ENCODE measurements around the gene ARHGEF7. TPM values are rescaled to one million over a fixed set of nuclear protein-coding genes. Genes with fewer than 3 reads are reported as not detected.

ARHGEF7 gene
- total and polyA plus RNA-seq, 2 experiments from 2014 or later = 23.6 to 58.9 TPM

DNA sequence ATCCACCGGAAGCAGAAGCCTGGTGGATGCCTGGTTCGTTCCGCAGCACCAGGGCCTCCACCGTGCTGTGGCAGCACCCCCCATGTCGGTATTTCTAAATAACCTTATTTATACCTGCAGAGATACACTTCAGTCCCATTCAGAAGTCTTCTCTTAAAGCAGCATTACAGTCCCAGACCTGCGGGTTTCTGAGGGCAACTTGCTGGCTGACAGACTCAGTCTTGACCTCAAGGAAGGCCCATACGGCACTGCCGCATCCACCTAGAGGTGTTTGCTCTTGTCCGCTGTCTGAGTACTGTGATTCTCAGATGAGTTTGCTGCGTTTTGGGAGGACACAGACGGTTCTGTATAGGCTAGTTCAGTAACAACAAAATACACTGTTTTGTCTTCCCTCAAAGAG is 188.4 kb downstream of the ARHGEF7 start:
- Histone ChIP-seq H3K79me2 (replicated peaks; ENCODE audit: insufficient read depth) (no peaks in the 10 kb centered on the region), H2AFZ (no peak overlapping the region), H3K4me2 (no peak overlapping the region), H3K27ac (ENCODE audit: low read depth) (no peak overlapping the region), H3F3A (replicated peaks; ENCODE audit: low read depth) (no peaks in the 10 kb centered on the region), H3K4me1 (ENCODE audit: insufficient read depth) (no peaks in the 10 kb centered on the region), H4K20me1 (replicated peaks; ENCODE audit: insufficient read depth) (peaks cover 3% of the 10 kb centered on the region), H3K9me2 (ENCODE audit: insufficient read depth) (no peaks in the 10 kb centered on the region), H3K4me3 (no peak overlapping the region), H3K27me3 (ENCODE audit: insufficient read depth) (no peaks in the 10 kb centered on the region), H3K36me3 (ENCODE audit: insufficient read depth) (peaks cover 20% of the 10 kb centered on the region; the same call in 1 of the 2 replicates)
- H3K4me1 Mint-ChIP-seq = no peaks in the 10 kb centered on the region
- no peak overlapping the region for H3K27ac Mint-ChIP-seq
- DNase-seq (ENCODE audit: low spot score) = no peak
- TF ChIP-seq, protein P1, sequence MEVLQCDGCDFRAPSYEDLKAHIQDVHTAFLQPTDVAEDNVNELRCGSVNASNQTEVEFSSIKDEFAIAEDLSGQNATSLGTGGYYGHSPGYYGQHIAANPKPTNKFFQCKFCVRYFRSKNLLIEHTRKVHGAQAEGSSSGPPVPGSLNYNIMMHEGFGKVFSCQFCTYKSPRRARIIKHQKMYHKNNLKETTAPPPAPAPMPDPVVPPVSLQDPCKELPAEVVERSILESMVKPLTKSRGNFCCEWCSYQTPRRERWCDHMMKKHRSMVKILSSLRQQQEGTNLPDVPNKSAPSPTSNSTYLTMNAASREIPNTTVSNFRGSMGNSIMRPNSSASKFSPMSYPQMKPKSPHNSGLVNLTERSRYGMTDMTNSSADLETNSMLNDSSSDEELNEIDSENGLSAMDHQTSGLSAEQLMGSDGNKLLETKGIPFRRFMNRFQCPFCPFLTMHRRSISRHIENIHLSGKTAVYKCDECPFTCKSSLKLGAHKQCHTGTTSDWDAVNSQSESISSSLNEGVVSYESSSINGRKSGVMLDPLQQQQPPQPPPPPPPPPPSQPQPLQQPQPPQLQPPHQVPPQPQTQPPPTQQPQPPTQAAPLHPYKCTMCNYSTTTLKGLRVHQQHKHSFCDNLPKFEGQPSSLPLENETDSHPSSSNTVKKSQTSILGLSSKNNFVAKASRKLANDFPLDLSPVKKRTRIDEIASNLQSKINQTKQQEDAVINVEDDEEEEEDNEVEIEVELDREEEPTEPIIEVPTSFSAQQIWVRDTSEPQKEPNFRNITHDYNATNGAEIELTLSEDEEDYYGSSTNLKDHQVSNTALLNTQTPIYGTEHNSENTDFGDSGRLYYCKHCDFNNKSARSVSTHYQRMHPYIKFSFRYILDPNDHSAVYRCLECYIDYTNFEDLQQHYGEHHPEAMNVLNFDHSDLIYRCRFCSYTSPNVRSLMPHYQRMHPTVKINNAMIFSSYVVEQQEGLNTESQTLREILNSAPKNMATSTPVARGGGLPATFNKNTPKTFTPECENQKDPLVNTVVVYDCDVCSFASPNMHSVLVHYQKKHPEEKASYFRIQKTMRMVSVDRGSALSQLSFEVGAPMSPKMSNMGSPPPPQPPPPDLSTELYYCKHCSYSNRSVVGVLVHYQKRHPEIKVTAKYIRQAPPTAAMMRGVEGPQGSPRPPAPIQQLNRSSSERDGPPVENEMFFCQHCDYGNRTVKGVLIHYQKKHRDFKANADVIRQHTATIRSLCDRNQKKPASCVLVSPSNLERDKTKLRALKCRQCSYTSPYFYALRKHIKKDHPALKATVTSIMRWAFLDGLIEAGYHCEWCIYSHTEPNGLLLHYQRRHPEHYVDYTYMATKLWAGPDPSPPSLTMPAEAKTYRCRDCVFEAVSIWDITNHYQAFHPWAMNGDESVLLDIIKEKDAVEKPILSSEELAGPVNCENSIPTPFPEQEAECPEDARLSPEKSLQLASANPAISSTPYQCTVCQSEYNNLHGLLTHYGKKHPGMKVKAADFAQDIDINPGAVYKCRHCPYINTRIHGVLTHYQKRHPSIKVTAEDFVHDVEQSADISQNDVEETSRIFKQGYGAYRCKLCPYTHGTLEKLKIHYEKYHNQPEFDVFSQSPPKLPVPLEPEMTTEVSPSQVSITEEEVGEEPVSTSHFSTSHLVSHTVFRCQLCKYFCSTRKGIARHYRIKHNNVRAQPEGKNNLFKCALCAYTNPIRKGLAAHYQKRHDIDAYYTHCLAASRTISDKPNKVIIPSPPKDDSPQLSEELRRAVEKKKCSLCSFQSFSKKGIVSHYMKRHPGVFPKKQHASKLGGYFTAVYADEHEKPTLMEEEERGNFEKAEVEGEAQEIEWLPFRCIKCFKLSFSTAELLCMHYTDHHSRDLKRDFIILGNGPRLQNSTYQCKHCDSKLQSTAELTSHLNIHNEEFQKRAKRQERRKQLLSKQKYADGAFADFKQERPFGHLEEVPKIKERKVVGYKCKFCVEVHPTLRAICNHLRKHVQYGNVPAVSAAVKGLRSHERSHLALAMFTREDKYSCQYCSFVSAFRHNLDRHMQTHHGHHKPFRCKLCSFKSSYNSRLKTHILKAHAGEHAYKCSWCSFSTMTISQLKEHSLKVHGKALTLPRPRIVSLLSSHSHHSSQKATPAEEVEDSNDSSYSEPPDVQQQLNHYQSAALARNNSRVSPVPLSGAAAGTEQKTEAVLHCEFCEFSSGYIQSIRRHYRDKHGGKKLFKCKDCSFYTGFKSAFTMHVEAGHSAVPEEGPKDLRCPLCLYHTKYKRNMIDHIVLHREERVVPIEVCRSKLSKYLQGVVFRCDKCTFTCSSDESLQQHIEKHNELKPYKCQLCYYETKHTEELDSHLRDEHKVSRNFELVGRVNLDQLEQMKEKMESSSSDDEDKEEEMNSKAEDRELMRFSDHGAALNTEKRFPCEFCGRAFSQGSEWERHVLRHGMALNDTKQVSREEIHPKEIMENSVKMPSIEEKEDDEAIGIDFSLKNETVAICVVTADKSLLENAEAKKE (CRISPR knock-in tag; IDR thresholded peaks at IDR 0.05) = no peak
- TF ChIP-seq ZNF114 (CRISPR knock-in tag; IDR thresholded peaks at IDR 0.05) (no peak), CTCF (conservative IDR thresholded peaks at IDR 0.05; ENCODE audit: low read depth in 2 of 2) (no peak), STAT1 (IDR thresholded peaks at IDR 0.05; ENCODE audit: unreplicated experiment) (no peak), EZH2 (IDR thresholded peaks at IDR 0.05; ENCODE audit: low read depth, unreplicated experiment) (no peak), JUNB (IDR thresholded peaks at IDR 0.05; ENCODE audit: unreplicated experiment) (no peak), REST (IDR thresholded peaks at IDR 0.05; ENCODE audit: unreplicated experiment) (no peak), ZNF331 (CRISPR knock-in tag; IDR thresholded peaks at IDR 0.05; ENCODE audit: low read depth) (no peak), EZH2phosphoT487 (IDR thresholded peaks at IDR 0.05; ENCODE audit: unreplicated experiment) (no peak), ETS1 (IDR thresholded peaks at IDR 0.05) (no peak), NANOG (IDR thresholded peaks at IDR 0.05; ENCODE audit: borderline replicate concordance) (no peak), POLR2AphosphoS5 (IDR thresholded peaks at IDR 0.05; ENCODE audit: low read depth) (no peak)
- peaks cover 65% of the 10 kb centered on the region for H3K36me3 Mint-ChIP-seq (ENCODE audit: low read depth)
- no peak overlapping the region for H3K4me3 Mint-ChIP-seq
- ATAC-seq = no peak
- peaks cover 5% of the 10 kb centered on the region for H3K27me3 Mint-ChIP-seq (ENCODE audit: insufficient read depth, low read depth, poor library complexity)
- H3K9me3 Mint-ChIP-seq = no peaks in the 10 kb centered on the region; the same call in 2 of the 3 replicates

All from GM23338 (cell line).